Peyer's patch (tissue), 4 donors: ENCODE measurements around the gene ZNF526. TPM values are rescaled to one million over a fixed set of nuclear protein-coding genes. Genes with fewer than 3 reads are reported as not detected.

ENCODE experiments used
- DNase-seq, 3 donors: peaks; one replicate each; pipeline ENCODE4 v3.0.0-alpha.2; 2017 to 2019
- H3K27ac ChIP-seq, 4 donors: fragments of 200-600 bp; sonication (generic); one replicate each; pipeline ENCODE4 v1.5.1; 2016 to 2019
- H3K27me3 ChIP-seq, 2 donors: fragments of 200-600 bp; sonication (generic); one replicate each; pipeline ENCODE4 v1.5.1; 2019
- H3K36me3 ChIP-seq, 3 donors: fragments of 200-600 bp; sonication (generic); one replicate each; pipeline ENCODE4 v1.5.1; 2016 to 2019
- H3K4me1 ChIP-seq, 4 donors: fragments of 200-600 bp; sonication (generic); one replicate each; pipeline ENCODE4 v1.5.1; 2016 to 2019
- H3K4me3 ChIP-seq, 4 donors: fragments of 200-600 bp; sonication (generic); 1 replicate in 3 of 4; 2 replicates in 1 of 4; pipeline ENCODE4 v1.5.1; 2016 to 2019; ENCODE audit warnings: mild to moderate bottlenecking in 1 of 4
- H3K9me3 ChIP-seq, 4 donors: fragments of 200-600 bp; sonication (generic); one replicate each; pipeline ENCODE4 v1.5.1; 2016 to 2019; ENCODE audit warnings: mild to moderate bottlenecking in 1 of 4
- POLR2A ChIP-seq, 2 donors: fragments of 450-650 bp; IDR thresholded peaks; one replicate each; pipeline ENCODE4 v1.5.1; 2017; ENCODE audit warnings: antibody characterized with exemption in 2 of 2, mild to moderate bottlenecking in 2 of 2, moderate library complexity in 2 of 2
- total RNA-seq, 4 donors: library from RNA; depleted of rRNA; stranded (reverse); fragments of >200 nt; gene quantifications; one replicate each; pipeline ENCODE4 v1.1.0, GENCODE V29; 2016
- TF ChIP-seq, protein P1 (sequence below), 6 experiments: fragments of 450-650 bp in 4 of 6; fragments of 200-600 bp in 2 of 6; sonication (generic) in 1 of 6; IDR thresholded peaks; one replicate each; pipeline ENCODE4 v1.5.1; 2017 to 2019; ENCODE audit warnings: antibody characterized with exemption in 6 of 6, mild to moderate bottlenecking in 3 of 6, moderate library complexity in 1 of 6

The ZNF526 gene
- total RNA-seq, 4 donors from 2014 or later = 9.1 to 14.0 (median 12.3) TPM

DNA sequence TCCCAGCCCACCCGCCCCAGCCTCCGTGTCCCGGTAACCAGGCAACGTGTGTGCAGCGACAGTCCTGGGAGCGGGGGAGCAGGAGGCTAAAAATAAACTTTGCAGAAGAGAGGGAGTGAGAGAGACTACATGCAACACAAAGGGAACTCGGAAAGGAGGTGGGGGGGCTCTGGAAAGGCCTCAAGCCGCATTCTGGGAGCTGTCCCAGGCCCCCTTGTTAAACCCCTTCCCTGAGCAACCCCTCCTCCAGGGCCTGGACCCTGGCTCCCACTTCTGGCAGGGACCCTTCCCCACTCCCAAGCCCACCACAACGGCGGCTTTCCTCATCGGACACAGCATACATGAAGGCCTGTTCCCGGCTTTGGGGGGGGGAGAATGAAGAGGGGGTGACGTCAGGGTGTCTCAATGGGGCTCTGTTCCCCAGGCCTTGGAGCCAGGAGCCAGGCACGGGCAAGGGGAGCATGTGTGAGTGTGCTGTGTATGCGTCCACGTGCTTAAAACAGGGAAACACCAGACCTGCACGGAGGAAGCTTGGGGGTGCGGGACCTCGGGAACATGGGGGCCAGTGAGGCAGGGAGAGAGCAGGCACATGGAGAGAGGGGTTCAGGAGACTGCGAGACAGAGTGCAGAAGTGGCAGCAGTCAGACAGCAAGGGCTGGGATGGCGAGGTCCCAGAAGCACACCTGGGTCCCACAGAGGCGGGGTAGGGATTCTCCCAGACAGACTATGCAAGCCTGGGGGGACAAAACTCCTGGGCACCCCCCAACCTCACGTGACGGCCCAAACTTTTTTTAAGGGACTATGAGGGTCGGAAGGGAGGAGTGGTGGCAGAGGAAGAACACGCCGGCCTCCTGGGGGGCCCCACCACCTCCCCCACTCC is 32.5 kb downstream of the ZNF526 start:
- peaks cover 5 to 49% (median 16%) of the 10 kb centered on the region in 4 donors for H3K4me1 ChIP-seq
- TF ChIP-seq POLR2A (IDR thresholded peaks at IDR 0.05) = no peak
- TF ChIP-seq, protein P1, sequence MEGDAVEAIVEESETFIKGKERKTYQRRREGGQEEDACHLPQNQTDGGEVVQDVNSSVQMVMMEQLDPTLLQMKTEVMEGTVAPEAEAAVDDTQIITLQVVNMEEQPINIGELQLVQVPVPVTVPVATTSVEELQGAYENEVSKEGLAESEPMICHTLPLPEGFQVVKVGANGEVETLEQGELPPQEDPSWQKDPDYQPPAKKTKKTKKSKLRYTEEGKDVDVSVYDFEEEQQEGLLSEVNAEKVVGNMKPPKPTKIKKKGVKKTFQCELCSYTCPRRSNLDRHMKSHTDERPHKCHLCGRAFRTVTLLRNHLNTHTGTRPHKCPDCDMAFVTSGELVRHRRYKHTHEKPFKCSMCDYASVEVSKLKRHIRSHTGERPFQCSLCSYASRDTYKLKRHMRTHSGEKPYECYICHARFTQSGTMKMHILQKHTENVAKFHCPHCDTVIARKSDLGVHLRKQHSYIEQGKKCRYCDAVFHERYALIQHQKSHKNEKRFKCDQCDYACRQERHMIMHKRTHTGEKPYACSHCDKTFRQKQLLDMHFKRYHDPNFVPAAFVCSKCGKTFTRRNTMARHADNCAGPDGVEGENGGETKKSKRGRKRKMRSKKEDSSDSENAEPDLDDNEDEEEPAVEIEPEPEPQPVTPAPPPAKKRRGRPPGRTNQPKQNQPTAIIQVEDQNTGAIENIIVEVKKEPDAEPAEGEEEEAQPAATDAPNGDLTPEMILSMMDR (IDR thresholded peaks at IDR 0.05) = no peak
- DNase-seq = peak in 2 of 3 donors; percentile 53 to 56

GRCh38 chr19:42253245-42254088 is 33.4 kb downstream of the ZNF526 start:
- no peaks in the 10 kb centered on the region for H3K9me3 ChIP-seq
- TF ChIP-seq, protein P1 (IDR thresholded peaks at IDR 0.05) = no peak
- no peak for TF ChIP-seq POLR2A (IDR thresholded peaks at IDR 0.05)
- peaks cover 5 to 49% (median 16%) of the 10 kb centered on the region in 4 donors for H3K4me1 ChIP-seq
- H3K27ac ChIP-seq = peak overlapping the region; percentile 99 to 100 (median 100)
- DNase-seq = peak; percentile 69 to 85 (median 77)
- H3K4me3 ChIP-seq = peak overlapping the region; percentile 72 to 98 (median 84)
- no peaks in the 10 kb centered on the region for H3K27me3 ChIP-seq
- H3K36me3 ChIP-seq = peaks cover 0 to 23% (median 0%) of the 10 kb centered on the region in 3 donors

More for the DNA sequence above, 32.5 kb downstream of the ZNF526 start:
- H3K27ac ChIP-seq = peak overlapping the region; percentile 99 to 100 (median 100)
- H3K27me3 ChIP-seq = no peaks in the 10 kb centered on the region
- peak overlapping the region; percentile 72 to 98 (median 84) for H3K4me3 ChIP-seq
- H3K9me3 ChIP-seq = no peaks in the 10 kb centered on the region
- peaks cover 0 to 27% (median 0%) of the 10 kb centered on the region in 3 donors for H3K36me3 ChIP-seq

GRCh38 chr19:42254089-42254849 is 34.2 kb downstream of the ZNF526 start:
- Histone ChIP-seq H3K4me3 (peak overlapping the region; percentile 72 to 98 (median 84)), H3K27ac (peak overlapping the region; percentile 99 to 100 (median 100)), H3K36me3 (peaks cover 0 to 15% (median 0%) of the 10 kb centered on the region in 3 donors), H3K9me3 (no peaks in the 10 kb centered on the region), H3K27me3 (no peaks in the 10 kb centered on the region), H3K4me1 (peaks cover 5 to 49% (median 16%) of the 10 kb centered on the region in 4 donors)
- TF ChIP-seq POLR2A (IDR thresholded peaks at IDR 0.05) = peak in 1 of 2 donors; percentile 34
- TF ChIP-seq, protein P1 (IDR thresholded peaks at IDR 0.05) = no peak
- peak; percentile 87 to 95 (median 91) for DNase-seq

- TF ChIP-seq, protein P1 (IDR thresholded peaks at IDR 0.05) = no peak
- peak; percentile 95 to 99 for TF ChIP-seq POLR2A (IDR thresholded peaks at IDR 0.05)
- peak; percentile 95 to 98 (median 97) for DNase-seq
- peak within 1 kb of the TSS; percentile 72 to 98 (median 84) for H3K4me3 ChIP-seq
- H3K9me3 ChIP-seq = no peaks in the 10 kb centered on the region
- peaks cover 0 to 7% (median 0%) of the 10 kb centered on the region in 3 donors for H3K36me3 ChIP-seq
- peaks cover 5 to 45% (median 16%) of the 10 kb centered on the region in 4 donors for H3K4me1 ChIP-seq
- no peaks in the 10 kb centered on the region for H3K27me3 ChIP-seq
- peak within 1 kb of the TSS; percentile 99 to 100 (median 100) for H3K27ac ChIP-seq
Observed at GRCh38 chr19:42254850-42255765, 35.0 kb downstream of the ZNF526 start, which contains the start of gene ERF. ERF (minus strand) TSS chr19:42255128; CDS start chr19:42254999, 129 bp downstream.
